Astrocyte (in vitro differentiated cells and primary cell): Measurements from ENCODE around the gene SH2D4B. TPM values are rescaled to one million over a fixed set of nuclear protein-coding genes. Genes with fewer than 3 reads are reported as not detected.
A peak's percentile ranks its signal among the peaks of the same experiment; 100 is the strongest.

Experiments used
- DNase-seq: peaks from one replicate; pipeline ENCODE4 v3.0.0-alpha.2; 2010; ENCODE audit warnings: low read depth
- FAIRE-seq: peaks from 2 replicates; lab custom pipeline; 2011; peaks lifted over from hg19 to GRCh38; lab: Jason Lieb, UNC
- H2AFZ ChIP-seq: 2 replicates; pipeline ENCODE4 v1.6.0; 2012; ENCODE audit warnings: low read depth, low read length, inconsistent platforms
- H3K27ac ChIP-seq: 2 replicates; pipeline ENCODE4 v1.5.1; 2011; ENCODE audit warnings: low read depth, low read length, inconsistent platforms
- H3K27me3 ChIP-seq: 2 replicates; pipeline ENCODE4 v1.6.0; 2011; ENCODE audit warnings: low read length, inconsistent platforms; ENCODE audit not compliant: insufficient read depth
- H3K36me3 ChIP-seq: 2 replicates; pipeline ENCODE4 v1.5.1; 2011; ENCODE audit warnings: low read length, inconsistent platforms; ENCODE audit not compliant: insufficient read depth
- H3K4me1 ChIP-seq: 2 replicates; pipeline ENCODE4 v1.5.1; 2011; ENCODE audit warnings: low read length, inconsistent platforms; ENCODE audit not compliant: insufficient read depth
- H3K4me2 ChIP-seq: 2 replicates; pipeline ENCODE4 v1.6.0; 2012; ENCODE audit warnings: low read length, inconsistent platforms
- H3K4me3 ChIP-seq: 2 replicates; pipeline ENCODE4 v1.5.1; 2011; ENCODE audit warnings: low read depth, mild to moderate bottlenecking, low read length, inconsistent platforms; ENCODE audit not compliant: insufficient read depth
- H3K79me2 ChIP-seq: 2 replicates; pipeline ENCODE4 v1.6.0; 2012; ENCODE audit warnings: mild to moderate bottlenecking, low read length, inconsistent platforms; ENCODE audit not compliant: insufficient read depth
- H3K9ac ChIP-seq: 2 replicates; pipeline ENCODE4 v1.6.0; 2012; ENCODE audit warnings: mild to moderate bottlenecking, low read length, inconsistent platforms
- H3K9me3 ChIP-seq: 2 replicates; pipeline ENCODE4 v1.5.1; 2012; ENCODE audit warnings: low read depth, mild to moderate bottlenecking, low read length, inconsistent platforms; ENCODE audit not compliant: insufficient read depth
- H4K20me1 ChIP-seq: 2 replicates; pipeline ENCODE4 v1.6.0; 2012; ENCODE audit warnings: low read length, inconsistent platforms; ENCODE audit not compliant: insufficient read depth
- H3K27ac Mint-ChIP-seq: one replicate; pipeline ENCODE4 v1.8.0; 2021; ENCODE audit warnings: mild to moderate bottlenecking, mixed read lengths; ENCODE audit not compliant: unreplicated experiment
- H3K27me3 Mint-ChIP-seq: one replicate; pipeline ENCODE4 v1.8.0; 2021; ENCODE audit warnings: low read depth, mixed read lengths; ENCODE audit not compliant: unreplicated experiment
- H3K36me3 Mint-ChIP-seq: one replicate; pipeline ENCODE4 v1.8.0; 2021; ENCODE audit warnings: low read depth, mixed read lengths; ENCODE audit not compliant: unreplicated experiment
- H3K4me1 Mint-ChIP-seq: one replicate; pipeline ENCODE4 v1.8.0; 2021; ENCODE audit warnings: low read depth, mixed read lengths; ENCODE audit not compliant: unreplicated experiment
- H3K4me3 Mint-ChIP-seq: one replicate; pipeline ENCODE4 v1.8.0; 2021; ENCODE audit warnings: mild to moderate bottlenecking, moderate library complexity, mixed read lengths; ENCODE audit not compliant: unreplicated experiment
- H3K9me3 Mint-ChIP-seq: one replicate; pipeline ENCODE4 v1.8.0; 2021; ENCODE audit warnings: mild to moderate bottlenecking, mixed read lengths; ENCODE audit not compliant: unreplicated experiment
- CTCF ChIP-seq: IDR thresholded peaks from 2 replicates; pipeline ENCODE4 v1.5.1; 2011; ENCODE audit warnings: low read depth, mild to moderate bottlenecking, inconsistent platforms, low read length, moderate library complexity; ENCODE audit not compliant: insufficient read depth
- EZH2 ChIP-seq: IDR thresholded peaks from 2 replicates; pipeline ENCODE4 v1.6.1; 2012; ENCODE audit warnings: mild to moderate bottlenecking, low read length, inconsistent platforms; ENCODE audit not compliant: insufficient read depth
- total RNA-seq: library from RNA; stranded (reverse); gene quantifications from 2 replicates; pipeline ENCODE4 v1.2.1, GENCODE V29; 2021

SH2D4B gene
- total RNA-seq, 1 donor from 2014 or later: 0.07 TPM

GRCh38 chr10:80506836-80507487 is 30.7 kb upstream of the SH2D4B start:
- H3K4me3 Mint-ChIP-seq: no peak overlapping the region
- peak overlapping the region; percentile 45 for H3K4me2 ChIP-seq
- no peaks in the 10 kb centered on the region for H3K27me3 Mint-ChIP-seq
- no peak for TF ChIP-seq CTCF
- TF ChIP-seq EZH2: no peak
- no peak overlapping the region for H2AFZ ChIP-seq
- H3K9ac ChIP-seq: peak overlapping the region; percentile 79
- H3K9me3 Mint-ChIP-seq: no peaks in the 10 kb centered on the region
- H3K4me1 Mint-ChIP-seq: peaks cover 75% of the 10 kb centered on the region
- peak overlapping the region; percentile 99 for H3K27ac Mint-ChIP-seq
- FAIRE-seq: no peak
- peaks cover 7% of the 10 kb centered on the region for H3K36me3 ChIP-seq
- H3K27ac ChIP-seq: peak overlapping the region; percentile 96
- peak overlapping the region; percentile 17 for H3K4me3 ChIP-seq
- H4K20me1 ChIP-seq: no peaks in the 10 kb centered on the region
- peaks cover 75% of the 10 kb centered on the region for H3K4me1 ChIP-seq
- peaks cover 28% of the 10 kb centered on the region for H3K36me3 Mint-ChIP-seq
- no peaks in the 10 kb centered on the region for H3K27me3 ChIP-seq
- H3K79me2 ChIP-seq: peaks cover 54% of the 10 kb centered on the region
- no peaks in the 10 kb centered on the region for H3K9me3 ChIP-seq
- no peak for DNase-seq

GRCh38 chr10:80509108-80509402 is 28.6 kb upstream of the SH2D4B start:
- peak overlapping the region; percentile 11 for H3K9ac ChIP-seq
- no peaks in the 10 kb centered on the region for H3K27me3 ChIP-seq
- Mint-ChIP-seq H3K4me1 (peaks cover 55% of the 10 kb centered on the region), H3K27me3 (no peaks in the 10 kb centered on the region), H3K36me3 (peaks cover 23% of the 10 kb centered on the region), H3K27ac (no peak overlapping the region), H3K9me3 (no peaks in the 10 kb centered on the region), H3K4me3 (no peak overlapping the region)
- no peak for DNase-seq
- H3K79me2 ChIP-seq: peaks cover 33% of the 10 kb centered on the region
- FAIRE-seq: no peak
- H2AFZ ChIP-seq: no peak overlapping the region
- TF ChIP-seq EZH2 (no peak), CTCF (no peak)
- peak overlapping the region; percentile 69 for H3K27ac ChIP-seq
- H3K4me1 ChIP-seq: peaks cover 56% of the 10 kb centered on the region
- peak overlapping the region; percentile 57 for H3K4me2 ChIP-seq
- H3K9me3 ChIP-seq: no peaks in the 10 kb centered on the region
- peaks cover 27% of the 10 kb centered on the region for H3K36me3 ChIP-seq
- H3K4me3 ChIP-seq: no peak overlapping the region
- no peaks in the 10 kb centered on the region for H4K20me1 ChIP-seq

GRCh38 chr10:80509403-80510161 is 28.1 kb upstream of the SH2D4B start:
- FAIRE-seq: no peak
- Histone ChIP-seq H2AFZ (no peak overlapping the region), H3K27ac (peak overlapping the region; percentile 69), H3K4me3 (no peak overlapping the region), H3K27me3 (no peaks in the 10 kb centered on the region), H3K4me2 (peak overlapping the region; percentile 57), H3K4me1 (peaks cover 51% of the 10 kb centered on the region), H4K20me1 (no peaks in the 10 kb centered on the region), H3K79me2 (peaks cover 28% of the 10 kb centered on the region), H3K36me3 (peaks cover 31% of the 10 kb centered on the region), H3K9ac (peak overlapping the region; percentile 34), H3K9me3 (no peaks in the 10 kb centered on the region)
- H3K36me3 Mint-ChIP-seq: peaks cover 28% of the 10 kb centered on the region
- H3K27me3 Mint-ChIP-seq: no peaks in the 10 kb centered on the region
- peak; percentile 82 for DNase-seq
- peak overlapping the region; percentile 86 for H3K27ac Mint-ChIP-seq
- peak overlapping the region; percentile 65 for H3K4me3 Mint-ChIP-seq
- no peaks in the 10 kb centered on the region for H3K9me3 Mint-ChIP-seq
- peaks cover 50% of the 10 kb centered on the region for H3K4me1 Mint-ChIP-seq
- no peak for TF ChIP-seq CTCF
- TF ChIP-seq EZH2: no peak
